Stimulated activated CD4-positive, alpha-beta T cell treated with anti-CD3 and anti-CD28 coated beads, Interleukin-4, amount 100 ng/mL, for 4 hours (primary cell): ENCODE data around the gene SYNPO.

ENCODE experiments used
- DNase-seq, 2 experiments: peaks; one replicate each; pipeline ENCODE4 v3.0.0-alpha.2; 2020

The SYNPO gene

GRCh38 chr5:150608991-150609390 is 31.5 kb upstream of the SYNPO start:
- DNase-seq = no peak

GRCh38 chr5:150609843-150610584 is 30.4 kb upstream of the SYNPO start:
- no peak for DNase-seq

GRCh38 chr5:150611026-150611425 is 29.4 kb upstream of the SYNPO start:
- no peak for DNase-seq

- no peak for DNase-seq
Measured at GRCh38 chr5:150612405-150612804, 28.1 kb upstream of the SYNPO start.

- DNase-seq = no peak
Measured at GRCh38 chr5:150612905-150613670, 27.4 kb upstream of the SYNPO start.

- DNase-seq = no peak
Measured at GRCh38 chr5:150613991-150614660, 26.3 kb upstream of the SYNPO start.

GRCh38 chr5:150614661-150615060 is 25.8 kb upstream of the SYNPO start:
- no peak for DNase-seq

GRCh38 chr5:150615141-150615699 is 25.2 kb upstream of the SYNPO start:
- DNase-seq = no peak

GRCh38 chr5:150616024-150616470 is 24.4 kb upstream of the SYNPO start:
- DNase-seq = no peak

GRCh38 chr5:150616506-150616905 is 24.0 kb upstream of the SYNPO start:
- no peak for DNase-seq

- no peak for DNase-seq
Measured at GRCh38 chr5:150618163-150618562, 22.3 kb upstream of the SYNPO start.

- no peak for DNase-seq
Measured at GRCh38 chr5:150618588-150619281, 21.7 kb upstream of the SYNPO start.

GRCh38 chr5:150619359-150620230 is 20.9 kb upstream of the SYNPO start:
- no peak for DNase-seq

- no peak for DNase-seq
Measured at GRCh38 chr5:150621301-150621700, 19.2 kb upstream of the SYNPO start.

- no peak for DNase-seq
Measured at GRCh38 chr5:150622157-150622556, 18.3 kb upstream of the SYNPO start.

- peak in 1 of 2 experiments; percentile 14 for DNase-seq
Measured at GRCh38 chr5:150623152-150623877, 17.1 kb upstream of the SYNPO start.

- no peak for DNase-seq
Measured at GRCh38 chr5:150623878-150624216, 16.6 kb upstream of the SYNPO start.

- DNase-seq = peak; percentile 25 to 34
Measured at GRCh38 chr5:150624334-150625163, 15.9 kb upstream of the SYNPO start.

GRCh38 chr5:150625164-150625535 is 15.3 kb upstream of the SYNPO start:
- no peak for DNase-seq
